K562 (cell line): Measurements from ENCODE around the gene HIVEP3.

ENCODE experiments used
- GTF2F1 ChIP-seq: IDR thresholded peaks from 2 replicates; pipeline ENCODE4 v1.6.1; 2011; ENCODE audit warnings: low read depth, low read length, improper control_type of control experiment
- SREBF2 ChIP-seq: sonication (generic); formaldehyde crosslinking; IDR thresholded peaks from 2 replicates; pipeline ENCODE4 v1.4.0; 2020; ENCODE audit warnings: mild to moderate bottlenecking, missing genetic modification reagents

DNA sequence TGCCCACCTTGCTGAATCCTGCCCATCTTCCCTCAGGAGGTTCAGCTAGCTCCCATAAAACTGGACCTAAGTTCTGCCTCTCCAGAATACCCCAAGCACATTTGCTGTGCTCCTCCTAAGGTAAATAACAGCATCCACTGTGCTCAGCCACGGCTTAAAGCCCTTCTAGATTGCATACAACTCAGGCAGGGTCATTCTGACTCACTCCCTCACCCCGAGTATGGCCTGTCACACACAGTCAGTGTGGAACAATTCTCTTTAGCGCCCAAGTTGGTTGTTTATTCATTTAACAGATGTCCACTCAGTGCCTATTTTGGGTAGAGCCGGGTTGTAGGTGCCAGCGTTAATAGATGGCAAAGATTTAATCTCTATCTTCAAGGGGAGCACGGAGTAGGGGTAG, 286.8 kb downstream of the HIVEP3 start:
- no peak for TF ChIP-seq SREBF2 (CRISPR knock-in tag)
- TF ChIP-seq GTF2F1, result no peak
